Esophagus squamous epithelium (tissue), 4 donors: ENCODE data around the gene SACS.
"Not testable (repeated sequence)": the region's sequence is repeated elsewhere in the genome, so short reads cannot be mapped to it uniquely, and the experiment has no call there.

Experiments
- POLR2A ChIP-seq, 4 donors: fragments of 450-650 bp; IDR thresholded peaks; one replicate each; pipeline ENCODE4 v1.6.1; 2017; ENCODE audit warnings: antibody characterized with exemption in 4 of 4, mild to moderate bottlenecking in 4 of 4, moderate library complexity in 3 of 4
- TF ChIP-seq, protein P1 (sequence below), 6 experiments: fragments of 450-650 bp in 4 of 6; fragments of 200-600 bp in 2 of 6; sonication (generic) in 2 of 6; IDR thresholded peaks; one replicate each; pipeline ENCODE4 v1.5.1; 2016 to 2019; ENCODE audit warnings: antibody characterized with exemption in 6 of 6, mild to moderate bottlenecking in 4 of 6, moderate library complexity in 4 of 6

- TF ChIP-seq, protein P1, sequence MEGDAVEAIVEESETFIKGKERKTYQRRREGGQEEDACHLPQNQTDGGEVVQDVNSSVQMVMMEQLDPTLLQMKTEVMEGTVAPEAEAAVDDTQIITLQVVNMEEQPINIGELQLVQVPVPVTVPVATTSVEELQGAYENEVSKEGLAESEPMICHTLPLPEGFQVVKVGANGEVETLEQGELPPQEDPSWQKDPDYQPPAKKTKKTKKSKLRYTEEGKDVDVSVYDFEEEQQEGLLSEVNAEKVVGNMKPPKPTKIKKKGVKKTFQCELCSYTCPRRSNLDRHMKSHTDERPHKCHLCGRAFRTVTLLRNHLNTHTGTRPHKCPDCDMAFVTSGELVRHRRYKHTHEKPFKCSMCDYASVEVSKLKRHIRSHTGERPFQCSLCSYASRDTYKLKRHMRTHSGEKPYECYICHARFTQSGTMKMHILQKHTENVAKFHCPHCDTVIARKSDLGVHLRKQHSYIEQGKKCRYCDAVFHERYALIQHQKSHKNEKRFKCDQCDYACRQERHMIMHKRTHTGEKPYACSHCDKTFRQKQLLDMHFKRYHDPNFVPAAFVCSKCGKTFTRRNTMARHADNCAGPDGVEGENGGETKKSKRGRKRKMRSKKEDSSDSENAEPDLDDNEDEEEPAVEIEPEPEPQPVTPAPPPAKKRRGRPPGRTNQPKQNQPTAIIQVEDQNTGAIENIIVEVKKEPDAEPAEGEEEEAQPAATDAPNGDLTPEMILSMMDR (IDR thresholded peaks at IDR 0.05): not testable (repeated sequence)
- not testable (repeated sequence) for TF ChIP-seq POLR2A (IDR thresholded peaks at IDR 0.05)
Measured at GRCh38 chr13:23401156-23401555, 32.3 kb downstream of the SACS start.
